Fibroblast of pulmonary artery (primary cell): Measurements from ENCODE around the gene RAPGEF1.
"Not testable (repeated sequence)": the region's sequence is repeated elsewhere in the genome, so short reads cannot be mapped to it uniquely, and the experiment has no call there.

ENCODE experiments used
- DNase-seq: peaks from one replicate; pipeline ENCODE4 v3.0.0-alpha.2; 2010; ENCODE audit warnings: low read depth
- H3K4me3 ChIP-seq: replicated peaks from 2 replicates; pipeline ENCODE4 v1.5.1; 2011; ENCODE audit warnings: low read depth, mild to moderate bottlenecking, control low read depth, low read length, moderate library complexity
- CTCF ChIP-seq: IDR thresholded peaks from 2 replicates; pipeline ENCODE4 v1.5.1; 2011; ENCODE audit warnings: mild to moderate bottlenecking, control low read depth, low read length, inconsistent platforms; ENCODE audit errors: missing control alignments

The RAPGEF1 gene

DNA sequence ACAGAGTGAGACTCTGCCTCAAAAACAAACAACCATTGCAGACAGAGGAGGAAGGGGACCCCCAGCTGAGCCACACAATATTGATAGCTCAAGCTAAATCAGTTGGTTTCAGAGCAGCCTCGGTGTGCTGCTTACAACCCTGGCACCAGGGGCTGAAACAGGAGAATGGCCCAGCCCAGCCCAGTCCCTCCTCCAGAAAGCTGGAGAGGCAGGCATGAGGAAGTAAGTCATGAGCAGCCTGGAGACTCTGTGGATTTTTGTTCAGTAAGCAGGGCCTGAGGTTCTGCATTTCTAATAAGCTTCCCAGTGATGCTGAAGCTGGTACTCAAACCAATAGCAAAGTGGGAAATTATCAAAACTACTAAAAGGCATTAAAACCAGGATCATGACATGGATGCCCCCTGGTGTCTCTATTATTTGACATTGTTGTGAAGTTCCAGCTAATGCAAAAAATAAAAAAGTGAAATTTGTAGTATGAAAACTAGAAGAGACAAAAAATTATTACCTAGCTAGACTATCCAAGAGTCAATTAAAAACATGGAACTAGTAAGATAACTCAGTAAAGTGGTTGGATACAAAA lies 180.4 kb downstream of the RAPGEF1 start:
- DNase-seq = no peak
- no peak overlapping the region for H3K4me3 ChIP-seq
- TF ChIP-seq CTCF = no peak

GRCh38 chr9:131557855-131558548 lies 181.9 kb downstream of the RAPGEF1 start:
- no peak for DNase-seq
- no peak overlapping the region for H3K4me3 ChIP-seq
- no peak for TF ChIP-seq CTCF

DNA sequence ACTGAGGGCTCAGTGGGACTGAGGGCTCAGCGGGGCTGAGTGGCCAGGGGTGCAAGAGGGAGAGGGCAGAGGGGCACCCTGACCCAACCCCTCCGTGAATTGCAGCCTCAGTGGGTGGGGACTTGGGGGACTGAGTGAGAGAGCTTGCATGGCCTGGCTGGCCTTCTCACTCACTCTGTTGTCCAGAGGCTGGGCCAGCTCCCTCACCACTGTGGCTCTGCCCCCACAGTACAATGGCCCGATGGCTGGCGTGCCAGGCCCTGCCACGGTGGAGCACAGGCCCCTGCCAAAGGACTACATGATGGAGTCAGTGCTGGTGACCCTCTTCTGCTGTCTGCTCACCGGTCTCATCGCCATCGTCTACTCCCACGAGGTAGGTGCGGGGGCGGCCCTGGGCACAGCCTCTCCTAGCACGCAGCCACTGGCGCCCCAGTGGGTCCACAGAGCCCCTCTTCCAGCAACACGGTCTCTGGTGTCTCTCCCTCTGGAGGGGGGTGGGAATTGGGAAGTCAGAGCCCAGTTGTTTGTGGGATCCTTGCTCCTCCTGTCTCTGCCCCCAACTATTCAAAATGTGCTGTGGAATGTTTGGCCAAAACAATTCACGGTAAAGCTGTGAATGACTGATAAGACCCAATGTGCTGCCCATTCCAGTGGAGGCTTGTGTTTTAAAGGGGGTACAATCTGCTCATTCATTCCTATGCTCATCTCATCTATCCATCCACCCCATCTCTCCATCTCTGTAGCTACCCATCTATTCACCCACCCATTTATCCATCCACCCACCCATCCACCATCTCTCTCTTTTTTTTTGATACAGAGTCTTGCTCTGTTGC lies 183.8 kb downstream of the RAPGEF1 start:
- TF ChIP-seq CTCF = no peak

DNA sequence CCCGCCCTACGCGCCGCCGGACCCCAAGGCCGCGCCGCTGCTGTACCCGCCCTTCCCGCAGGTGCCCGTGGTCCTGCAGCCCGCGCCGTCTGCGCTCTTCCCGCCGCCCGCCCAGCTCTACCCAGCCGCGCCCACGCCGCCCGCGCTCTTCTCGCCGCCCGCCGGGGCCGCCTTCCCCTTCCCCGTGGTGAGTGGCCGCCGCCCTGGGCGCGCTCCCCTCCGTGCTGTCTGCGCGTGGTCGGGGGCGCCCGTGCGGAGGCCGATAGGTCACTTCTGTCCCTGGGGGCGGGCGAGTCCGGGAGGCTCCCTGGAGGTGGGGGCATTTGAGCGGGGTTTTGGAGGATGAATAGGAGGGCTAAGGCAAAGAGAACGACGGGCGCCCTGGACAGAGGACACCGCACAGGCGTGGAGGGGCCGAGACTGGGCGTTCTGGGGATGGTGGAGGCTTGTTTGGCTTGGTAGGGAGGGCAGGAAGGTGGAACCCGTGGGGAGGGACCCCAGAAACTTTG lies 185.0 kb downstream of the RAPGEF1 start:
- no peak for DNase-seq
- TF ChIP-seq CTCF = no peak
- H3K4me3 ChIP-seq = no peak overlapping the region

More for the DNA sequence above, 183.8 kb downstream of the RAPGEF1 start:
- DNase-seq = no peak
- no peak overlapping the region for H3K4me3 ChIP-seq

DNA sequence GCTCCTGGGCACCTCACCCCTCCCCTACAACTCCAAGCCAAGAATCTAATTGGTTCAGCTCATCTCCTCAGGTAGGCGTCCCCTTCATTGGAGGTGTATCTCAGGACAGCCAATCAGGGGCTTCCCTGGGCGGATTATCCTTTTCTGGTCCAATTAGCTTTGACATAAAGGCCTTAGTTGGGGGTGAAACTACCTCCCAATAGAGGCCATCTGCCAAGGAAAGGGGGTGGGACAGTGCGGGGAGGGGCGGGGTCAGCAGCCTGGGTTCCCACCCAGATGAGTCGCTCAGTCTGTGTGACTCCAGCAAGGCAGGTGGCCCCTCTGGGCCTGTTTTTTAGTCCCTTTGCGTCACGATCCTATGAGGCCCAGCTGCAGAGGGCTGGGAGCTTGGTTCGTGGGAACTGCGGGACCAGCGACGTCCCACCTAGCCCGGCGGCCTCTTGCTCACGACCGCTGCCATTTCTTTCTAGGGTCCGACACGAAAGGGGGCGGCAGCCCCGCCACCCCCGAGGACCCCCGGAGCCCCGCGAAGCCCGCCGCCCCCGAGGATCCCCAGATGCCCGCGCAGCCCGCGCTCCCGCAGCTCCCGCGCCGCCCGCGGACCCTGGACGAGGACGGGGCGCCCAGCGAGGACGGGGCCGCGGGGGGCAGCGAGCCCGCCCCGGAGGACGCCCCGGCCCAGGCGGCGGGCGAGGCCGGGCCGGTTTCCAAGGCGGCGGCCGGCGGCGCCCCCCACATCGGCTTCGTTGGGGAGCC lies 185.6 kb downstream of the RAPGEF1 start:
- DNase-seq = no peak
- TF ChIP-seq CTCF = no peak
- H3K4me3 ChIP-seq = no peak overlapping the region

DNA sequence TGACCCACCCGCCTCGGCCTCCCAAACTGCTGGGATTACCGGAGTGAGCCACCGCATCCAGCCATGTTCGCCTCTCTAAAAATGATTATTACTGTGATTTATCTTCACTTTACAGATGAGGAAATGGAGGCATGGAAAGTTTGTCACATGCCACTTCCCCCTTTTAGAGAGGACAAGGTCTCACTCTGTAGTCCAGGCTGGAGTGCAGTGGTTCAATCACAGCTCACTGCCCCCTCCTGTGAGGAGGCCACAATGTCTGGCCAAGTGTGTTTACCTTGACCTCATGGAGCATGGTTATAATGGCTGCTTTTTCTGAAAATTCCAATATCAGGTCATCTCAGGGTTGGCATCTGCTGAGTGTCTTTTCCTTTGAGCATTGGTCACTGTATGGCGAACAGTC lies 187.8 kb downstream of the RAPGEF1 start:
- H3K4me3 ChIP-seq = no peak overlapping the region
- TF ChIP-seq CTCF = no peak
- DNase-seq = no peak

DNA sequence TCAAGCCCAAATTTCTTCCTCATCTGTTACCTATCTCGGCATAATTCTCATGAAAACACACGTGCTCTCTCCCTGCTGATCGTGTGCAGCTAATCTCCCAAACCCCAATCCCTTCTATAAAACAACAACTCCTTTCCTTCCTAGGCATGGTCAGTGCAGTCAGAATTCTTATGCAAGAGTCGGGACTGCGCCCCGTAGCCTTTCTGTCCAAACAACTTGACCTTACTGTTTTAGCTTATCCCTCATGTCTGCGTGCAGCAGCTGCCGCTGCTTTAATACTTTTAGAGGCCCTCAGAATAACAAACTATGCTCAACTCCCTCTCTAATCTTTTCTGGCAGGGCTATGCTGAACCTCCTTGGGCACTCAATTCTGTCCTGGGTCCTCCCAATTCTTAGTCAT lies 189.4 kb downstream of the RAPGEF1 start:
- not testable (repeated sequence) for H3K4me3 ChIP-seq, DNase-seq

DNA sequence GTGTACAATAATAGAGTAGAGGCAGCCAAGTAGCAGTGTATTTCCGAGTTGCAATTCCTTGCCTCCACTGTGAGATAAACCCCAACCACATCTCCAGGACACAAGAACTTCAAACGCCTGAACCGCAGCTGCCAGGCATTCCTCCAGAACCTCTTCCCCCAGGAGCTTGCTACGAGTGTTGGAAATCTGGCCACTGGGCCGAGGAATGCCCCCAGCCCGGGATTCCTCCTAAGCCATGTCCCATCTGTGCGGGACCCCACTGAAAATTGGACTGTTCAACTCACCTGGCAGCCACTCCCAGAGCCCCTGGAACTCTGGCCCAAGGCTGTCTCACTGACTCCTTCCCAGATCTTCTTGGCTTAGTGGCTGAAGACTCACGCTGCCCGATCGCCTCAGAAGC lies 190.7 kb downstream of the RAPGEF1 start:
- not testable (repeated sequence) for H3K4me3 ChIP-seq, DNase-seq
